CD8-positive, alpha-beta memory T cell (primary cell): ENCODE data around the gene GNAI2. TPM values are rescaled to one million over a fixed set of nuclear protein-coding genes. Genes with fewer than 3 reads are reported as not detected.
"Not testable (repeated sequence)": the region's sequence is repeated elsewhere in the genome, so short reads cannot be mapped to it uniquely, and the experiment has no call there.

Experiments used
- CTCF ChIA-PET: fragments of 350-600 bp; sonication (Branson Sonifier 250); formaldehyde crosslinking; loops from one replicate; lab custom pipeline; 2021; ENCODE audit warnings: antibody characterized with exemption; lab: Charles Lee
- POLR2A ChIA-PET: fragments of 350-600 bp; sonication (Branson Sonifier 250); formaldehyde crosslinking; loops from one replicate; lab custom pipeline; 2021; ENCODE audit warnings: antibody characterized with exemption; lab: Charles Lee
- DNase-seq, 5 donors: peaks; one replicate each; pipeline versions ENCODE4 v3.0.0 to v3.0.0-alpha.2; 2020 to 2022; ENCODE audit warnings: mixed read lengths in 1 of 5
- H3K27ac ChIP-seq: one replicate; pipeline ENCODE4 v1.7.0; 2013; ENCODE audit warnings: low read depth, mild to moderate bottlenecking, low read length, moderate library complexity
- H3K27me3 ChIP-seq: 2 replicates; pipeline ENCODE4 v1.7.0; 2013; ENCODE audit warnings: low read length, mild to moderate bottlenecking; ENCODE audit not compliant: insufficient read depth, poor library complexity, severe bottlenecking
- H3K36me3 ChIP-seq: 2 replicates; pipeline ENCODE4 v1.7.0; 2013; ENCODE audit warnings: mild to moderate bottlenecking, low read length, moderate library complexity; ENCODE audit not compliant: insufficient read depth
- H3K4me1 ChIP-seq: 2 replicates; pipeline ENCODE4 v1.7.0; 2013; ENCODE audit warnings: mild to moderate bottlenecking, low read length, moderate library complexity; ENCODE audit not compliant: insufficient read depth
- H3K4me3 ChIP-seq: 2 replicates; pipeline ENCODE4 v1.7.0; 2013; ENCODE audit warnings: mild to moderate bottlenecking, low read length
- H3K9me3 ChIP-seq: 2 replicates; pipeline ENCODE4 v1.7.0; 2013; ENCODE audit warnings: mild to moderate bottlenecking, low read length
- H3K27ac Mint-ChIP-seq, 8 donors: one replicate each; pipeline ENCODE4 v1.8.0; 2020 to 2021; ENCODE audit warnings: mixed read lengths in 8 of 8, mild to moderate bottlenecking in 6 of 8, inconsistent platforms in 3 of 8, moderate library complexity in 3 of 8
- H3K27me3 Mint-ChIP-seq, 2 donors: one replicate each; pipeline ENCODE4 v1.8.0; 2020 to 2021; ENCODE audit warnings: mixed read lengths in 2 of 2, mild to moderate bottlenecking in 1 of 2, moderate library complexity in 1 of 2
- H3K36me3 Mint-ChIP-seq, 3 donors: one replicate each; pipeline ENCODE4 v1.8.0; 2020 to 2021; ENCODE audit warnings: mixed read lengths in 3 of 3, inconsistent platforms in 1 of 3, mild to moderate bottlenecking in 1 of 3
- H3K4me1 Mint-ChIP-seq, 3 donors: one replicate each; pipeline ENCODE4 v1.8.0; 2020 to 2021; ENCODE audit warnings: mixed read lengths in 3 of 3, inconsistent platforms in 1 of 3, mild to moderate bottlenecking in 1 of 3
- H3K4me3 Mint-ChIP-seq, 7 donors: one replicate each; pipeline ENCODE4 v1.8.0; 2020 to 2021; ENCODE audit warnings: mixed read lengths in 7 of 7, mild to moderate bottlenecking in 6 of 7, moderate library complexity in 4 of 7, inconsistent platforms in 2 of 7
- H3K9me3 Mint-ChIP-seq, 5 donors: one replicate each; pipeline ENCODE4 v1.8.0; 2020 to 2022; ENCODE audit warnings: mixed read lengths in 5 of 5, mild to moderate bottlenecking in 3 of 5, moderate library complexity in 2 of 5, inconsistent platforms in 1 of 5
- polyA plus RNA-seq: library from polyadenylated mRNA; unstranded; fragments of 300-500 nt; fragmentation: Illumina TruSeq; gene quantifications from one replicate; pipeline ENCODE4 v1.2.3, GENCODE V29; 2021
- total RNA-seq, 2 experiments: library from RNA; stranded (reverse); gene quantifications; one replicate each; pipeline ENCODE4 v1.2.3, GENCODE V29; 2021

The GNAI2 gene
- total and polyA plus RNA-seq, 3 experiments from 2014 or later = 259 to 665 (median 265) TPM

DNA sequence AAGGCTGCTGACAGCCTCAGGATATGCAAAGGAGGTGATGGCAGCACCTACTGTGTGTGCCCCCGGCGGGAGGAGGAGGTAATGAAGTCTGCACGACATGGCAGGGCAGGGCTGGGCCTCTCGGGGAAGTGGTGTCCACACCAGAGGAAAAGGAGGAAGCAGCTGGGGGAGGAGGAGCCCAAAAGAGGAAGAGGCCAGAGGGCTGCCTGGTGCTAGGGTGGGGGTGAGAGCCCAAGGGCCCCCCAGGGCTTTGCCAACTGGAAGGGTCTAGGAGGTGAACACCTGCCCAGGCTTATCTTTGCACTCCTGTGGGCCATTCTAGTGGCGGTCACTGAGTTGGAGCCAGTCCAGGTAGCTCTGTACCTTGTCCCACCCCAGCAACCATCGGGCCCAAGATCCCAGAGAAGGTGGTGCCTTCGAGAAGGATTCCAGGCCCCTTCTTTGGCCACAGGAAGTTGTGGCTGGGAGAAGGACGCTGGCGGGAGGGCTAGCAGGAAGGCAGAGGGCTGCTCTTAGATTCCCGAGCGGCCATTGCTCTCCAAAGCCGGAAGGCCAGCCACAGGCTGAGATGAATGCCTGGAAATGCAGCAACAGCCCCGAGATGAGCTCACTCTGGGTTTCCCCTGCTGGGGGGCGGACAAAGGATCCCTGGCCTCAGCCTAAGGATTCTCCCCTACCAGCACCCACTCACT, 7.0 kb downstream of the GNAI2 start:
- Mint-ChIP-seq H3K27me3 (no peaks in the 10 kb centered on the region), H3K4me1 (peaks cover 77 to 91% (median 84%) of the 10 kb centered on the region in 3 donors), H3K27ac (peak overlapping the region; percentile 85 to 99 (median 94)), H3K9me3 (no peaks in the 10 kb centered on the region), H3K4me3 (peak overlapping the region; percentile 47 to 89 (median 72)), H3K36me3 (peaks cover 0 to 47% (median 0%) of the 10 kb centered on the region in 3 donors)
- Histone ChIP-seq H3K4me3 (peak overlapping the region; percentile 27), H3K4me1 (peaks cover 95% of the 10 kb centered on the region), H3K36me3 (peaks cover 16% of the 10 kb centered on the region), H3K9me3 (no peaks in the 10 kb centered on the region), H3K27me3 (no peaks in the 10 kb centered on the region), H3K27ac (peak overlapping the region; percentile 47)
- POLR2A ChIA-PET = interaction anchor here (0.7 to 1.7 kb wide), 2 partner anchors 16 to 20 kb away, joined by 5 to 8 read pairs; no protein-coding TSS in a partner anchor
- CTCF ChIA-PET = interaction anchor here (1.0 to 9.2 kb wide), 10 partner anchors 8 to 104 kb away, joined by 4 to 116 read pairs (median 8); partner anchors contain the start of genes GNAI2 and GNAT1
- peak in 2 of 5 donors; percentile 31 to 46 for DNase-seq

DNA sequence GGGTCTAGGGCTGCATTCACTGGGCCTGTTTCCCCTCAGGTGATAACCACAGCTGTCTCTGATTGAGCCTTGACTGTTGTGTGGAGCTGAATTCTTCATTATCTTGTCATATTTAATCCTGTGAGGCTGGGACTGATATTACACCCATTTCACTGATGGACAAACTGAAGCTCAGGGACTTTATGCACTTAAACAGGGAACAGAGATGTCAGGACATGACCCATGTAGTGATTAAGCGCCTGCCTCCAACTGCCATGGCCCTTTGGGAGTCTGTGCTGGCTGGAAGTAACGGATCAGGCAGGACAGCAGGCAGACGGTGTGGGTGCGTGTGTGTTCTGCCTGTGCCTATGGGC, 7.5 kb downstream of the GNAI2 start:
- no peak for DNase-seq
- no peaks in the 10 kb centered on the region for H3K9me3 ChIP-seq
- H3K27me3 ChIP-seq = no peaks in the 10 kb centered on the region
- H3K36me3 ChIP-seq = peaks cover 21% of the 10 kb centered on the region
- Mint-ChIP-seq H3K4me1 (peaks cover 74 to 91% (median 87%) of the 10 kb centered on the region in 3 donors), H3K4me3 (peak overlapping the region in 5 of 7 donors; percentile 32 to 56 (median 46)), H3K27me3 (no peaks in the 10 kb centered on the region), H3K9me3 (no peaks in the 10 kb centered on the region), H3K36me3 (peaks cover 0 to 48% (median 0%) of the 10 kb centered on the region in 3 donors), H3K27ac (peak overlapping the region; percentile 70 to 99 (median 92))
- no peak overlapping the region for H3K4me3 ChIP-seq
- ChIA-PET POLR2A (interaction anchor here (0.7 to 1.7 kb wide), 3 partner anchors 8 to 20 kb away, joined by 3 to 8 read pairs (median 5); no protein-coding TSS in a partner anchor), CTCF (interaction anchor here (1.0 to 9.2 kb wide), 9 partner anchors 8 to 104 kb away, joined by 4 to 116 read pairs (median 8); partner anchors contain the start of genes GNAI2 and GNAT1)
- peaks cover 96% of the 10 kb centered on the region for H3K4me1 ChIP-seq
- H3K27ac ChIP-seq = peak overlapping the region; percentile 47

DNA sequence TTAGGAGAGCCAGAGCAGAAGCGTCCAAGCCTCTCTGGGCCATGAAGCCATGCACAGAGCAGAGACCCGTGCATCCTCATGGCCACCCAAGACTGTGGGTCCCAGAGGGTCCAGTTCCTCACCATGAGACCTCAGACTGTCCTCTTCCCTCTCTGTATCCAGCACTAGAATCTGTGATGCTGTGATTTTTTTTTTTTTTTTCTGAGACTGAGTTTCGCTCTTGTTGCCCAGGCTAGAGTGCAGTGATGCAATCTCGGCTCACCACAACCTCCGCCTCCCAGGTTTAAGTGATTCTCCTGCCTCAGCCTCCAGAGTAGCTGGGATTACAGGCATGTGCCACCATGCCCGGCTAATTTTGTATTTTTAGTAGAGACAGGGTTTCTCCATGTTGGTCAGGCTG, 8.8 kb downstream of the GNAI2 start:
- not testable (repeated sequence) for H3K9me3 Mint-ChIP-seq, H3K27me3 Mint-ChIP-seq, DNase-seq, H3K4me3 ChIP-seq, H3K27me3 ChIP-seq, H3K9me3 ChIP-seq, H3K27ac ChIP-seq
- CTCF ChIA-PET = interaction anchor here (1.0 to 9.2 kb wide), 7 partner anchors 10 to 51 kb away, joined by 3 to 116 read pairs (median 17); partner anchors contain the start of genes GNAI2 and GNAT1
- POLR2A ChIA-PET = interaction anchor here (0.7 to 1.2 kb wide), 2 partner anchors 10 to 77 kb away, joined by 3 to 4 read pairs; no protein-coding TSS in a partner anchor
- peak overlapping the region in 5 of 7 donors; percentile 18 to 37 (median 23) for H3K4me3 Mint-ChIP-seq
- Histone ChIP-seq H3K4me1 (peaks cover 96% of the 10 kb centered on the region), H3K36me3 (peaks cover 17% of the 10 kb centered on the region)
- H3K36me3 Mint-ChIP-seq = peaks cover 0 to 43% (median 0%) of the 10 kb centered on the region in 3 donors
- peaks cover 65 to 88% (median 75%) of the 10 kb centered on the region in 3 donors for H3K4me1 Mint-ChIP-seq
- H3K27ac Mint-ChIP-seq = peak overlapping the region; percentile 57 to 99 (median 94)

DNA sequence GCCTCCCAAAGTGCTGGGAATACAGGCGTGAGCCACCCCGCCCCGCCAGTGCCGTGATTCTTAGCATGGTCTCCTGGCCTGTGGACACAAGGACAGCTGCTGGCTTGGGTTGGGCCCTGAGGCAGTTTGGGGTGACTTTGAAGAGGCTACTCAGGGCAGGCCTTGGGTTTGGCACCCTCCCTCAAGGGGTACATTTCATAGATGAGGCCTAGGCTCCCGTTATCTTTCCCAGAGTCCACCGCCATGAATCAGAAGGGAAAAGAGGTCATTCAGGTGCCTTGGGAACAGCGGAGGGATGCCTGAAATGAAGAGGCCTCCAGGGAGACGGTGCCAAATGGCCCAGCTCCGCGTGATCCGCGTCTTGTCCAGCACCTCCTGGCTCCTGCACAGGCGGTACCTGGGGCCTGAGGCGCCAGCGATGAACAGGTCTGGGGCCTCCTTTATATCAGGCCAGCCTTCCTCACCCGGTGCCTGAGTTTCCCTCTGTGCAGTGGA, 9.3 kb downstream of the GNAI2 start:
- Histone ChIP-seq H3K4me3 (peak overlapping the region; percentile 59), H3K27ac (peak overlapping the region; percentile 75), H3K4me1 (peaks cover 96% of the 10 kb centered on the region), H3K27me3 (no peaks in the 10 kb centered on the region), H3K9me3 (no peaks in the 10 kb centered on the region), H3K36me3 (peaks cover 16% of the 10 kb centered on the region)
- ChIA-PET CTCF (interaction anchor here (1.0 to 9.2 kb wide), 6 partner anchors 10 to 51 kb away, joined by 3 to 116 read pairs (median 24); partner anchors contain the start of genes GNAI2 and GNAT1), POLR2A (interaction anchor here (0.7 kb wide), 1 partner anchor 76 kb away, joined by 4 read pairs; no protein-coding TSS in a partner anchor)
- Mint-ChIP-seq H3K27me3 (no peaks in the 10 kb centered on the region), H3K4me1 (peaks cover 65 to 88% (median 74%) of the 10 kb centered on the region in 3 donors), H3K4me3 (peak overlapping the region in 6 of 7 donors; percentile 18 to 79 (median 48)), H3K27ac (peak overlapping the region; percentile 81 to 99 (median 96)), H3K36me3 (peaks cover 0 to 43% (median 0%) of the 10 kb centered on the region in 3 donors), H3K9me3 (no peaks in the 10 kb centered on the region)
- DNase-seq = no peak

DNA sequence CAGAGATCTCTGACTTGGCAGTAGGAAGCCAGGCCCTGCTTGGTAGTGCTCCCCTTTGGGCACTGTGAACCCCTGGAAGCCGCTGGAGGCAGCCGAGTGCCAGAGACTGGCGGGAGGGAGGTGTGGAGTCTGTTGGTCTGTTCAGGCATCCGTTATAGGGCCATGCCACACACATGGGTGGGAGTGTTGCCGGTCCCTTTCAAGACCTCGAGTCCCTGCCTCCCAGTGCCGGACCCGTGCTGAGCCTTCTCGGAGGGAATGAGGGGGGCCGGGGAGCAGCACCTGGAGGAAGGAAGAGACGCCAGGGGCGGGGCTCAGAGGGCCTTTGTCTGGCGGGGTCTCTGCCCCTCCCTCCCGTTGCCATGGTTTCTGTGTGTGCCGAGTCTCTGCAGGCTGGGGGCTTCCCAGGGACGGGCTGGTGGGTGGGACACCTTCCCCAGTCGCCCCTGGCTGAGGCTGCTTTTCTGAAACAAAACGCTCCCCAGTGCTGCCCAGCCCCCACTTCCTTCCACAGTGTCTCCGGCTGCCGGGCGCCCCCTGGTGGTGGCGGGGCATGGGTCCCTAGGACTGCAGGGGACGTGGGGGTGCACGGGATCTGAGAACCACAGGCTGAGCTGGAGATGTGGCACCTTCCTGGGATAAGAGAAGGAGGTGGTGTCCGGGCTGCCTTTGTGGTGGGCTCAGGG, 10.0 kb downstream of the GNAI2 start:
- H3K4me1 ChIP-seq = peaks cover 92% of the 10 kb centered on the region
- H3K4me3 ChIP-seq = peak overlapping the region; percentile 59
- CTCF ChIA-PET = interaction anchor here (0.7 to 9.2 kb wide), 32 partner anchors 12 to 706 kb away, joined by 3 to 241 read pairs (median 6); partner anchors contain the start of genes GNAI2, GNAT1, HEMK1 and HYAL2
- Mint-ChIP-seq H3K27me3 (no peaks in the 10 kb centered on the region), H3K27ac (peak overlapping the region; percentile 81 to 99 (median 96)), H3K36me3 (peaks cover 0 to 46% (median 0%) of the 10 kb centered on the region in 3 donors), H3K4me3 (peak overlapping the region; percentile 70 to 79 (median 76)), H3K9me3 (no peaks in the 10 kb centered on the region), H3K4me1 (peaks cover 65 to 91% (median 75%) of the 10 kb centered on the region in 3 donors)
- H3K9me3 ChIP-seq = no peaks in the 10 kb centered on the region
- H3K27me3 ChIP-seq = no peaks in the 10 kb centered on the region
- peak overlapping the region; percentile 75 for H3K27ac ChIP-seq
- peaks cover 15% of the 10 kb centered on the region for H3K36me3 ChIP-seq
- POLR2A ChIA-PET = interaction anchor here (0.6 to 1.7 kb wide), 8 partner anchors 8 to 91 kb away, joined by 3 to 20 read pairs (median 6); partner anchors contain the start of genes GNAI2, HYAL3 and NAA80
- DNase-seq = peak; percentile 88 to 97 (median 94)

DNA sequence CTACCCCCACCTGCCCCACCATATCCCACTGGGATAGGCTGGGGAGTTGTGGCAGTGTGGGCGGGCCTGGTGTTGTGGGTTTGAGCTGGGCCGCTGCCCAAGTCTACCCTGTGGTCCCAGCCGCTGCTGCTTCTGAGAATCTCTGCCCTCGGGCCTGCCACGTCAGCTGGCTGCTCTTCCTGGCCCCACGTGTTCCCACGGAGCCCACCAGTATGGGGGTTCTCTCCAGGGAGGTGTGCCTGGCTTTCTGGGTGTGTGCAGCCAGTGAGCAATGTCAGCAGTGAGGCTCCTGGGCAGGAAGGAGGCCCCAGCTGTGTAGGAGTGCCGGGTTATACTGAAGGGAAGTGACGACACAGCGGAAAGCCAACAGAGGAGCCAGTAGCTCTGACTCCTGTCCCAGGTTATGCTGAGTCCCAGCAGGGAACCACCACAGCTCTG, 10.5 kb downstream of the GNAI2 start:
- Histone ChIP-seq H3K4me3 (peak overlapping the region; percentile 59), H3K27ac (peak overlapping the region; percentile 75), H3K27me3 (no peaks in the 10 kb centered on the region), H3K4me1 (peaks cover 92% of the 10 kb centered on the region), H3K36me3 (peaks cover 17% of the 10 kb centered on the region), H3K9me3 (no peaks in the 10 kb centered on the region)
- Mint-ChIP-seq H3K9me3 (no peaks in the 10 kb centered on the region), H3K4me3 (peak overlapping the region; percentile 70 to 79 (median 76)), H3K36me3 (peaks cover 0 to 46% (median 0%) of the 10 kb centered on the region in 3 donors), H3K27me3 (no peaks in the 10 kb centered on the region), H3K27ac (peak overlapping the region; percentile 90 to 99 (median 96)), H3K4me1 (peaks cover 65 to 91% (median 75%) of the 10 kb centered on the region in 3 donors)
- DNase-seq = peak; percentile 66 to 87 (median 80)
- ChIA-PET CTCF (interaction anchor here (0.7 to 9.2 kb wide), 32 partner anchors 11 to 707 kb away, joined by 3 to 241 read pairs (median 6); partner anchors contain the start of genes GNAI2, GNAT1, HEMK1 and HYAL2), POLR2A (interaction anchor here (0.6 to 1.7 kb wide), 10 partner anchors 9 to 90 kb away, joined by 3 to 20 read pairs (median 6); partner anchors contain the start of genes GNAI2, HYAL3, IFRD2 and NAA80)

DNA sequence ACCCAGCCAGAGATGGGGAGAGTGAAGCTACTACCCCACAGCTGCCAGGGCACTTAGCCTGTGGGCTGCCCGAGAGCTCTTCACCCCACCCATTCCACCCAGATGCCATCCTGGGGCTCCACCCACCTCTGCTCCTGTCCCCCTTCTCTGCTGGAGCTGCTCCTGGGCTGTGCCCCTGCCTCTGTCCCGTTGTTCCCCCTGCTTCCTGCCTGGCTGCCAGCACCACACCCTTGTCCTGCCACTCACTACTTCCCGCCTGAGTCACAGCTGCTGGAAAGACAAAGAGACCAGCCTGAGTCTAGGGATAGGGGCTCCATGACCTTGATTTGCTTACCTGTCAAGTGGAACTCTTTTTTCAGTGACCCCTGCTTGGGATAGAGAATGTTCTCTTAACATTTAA, 12.4 kb downstream of the GNAI2 start:
- Mint-ChIP-seq H3K9me3 (no peaks in the 10 kb centered on the region), H3K36me3 (peaks cover 0 to 56% (median 0%) of the 10 kb centered on the region in 3 donors), H3K27me3 (no peaks in the 10 kb centered on the region), H3K4me1 (peaks cover 47 to 76% (median 58%) of the 10 kb centered on the region in 3 donors), H3K27ac (peak overlapping the region in 7 of 8 donors; percentile 41 to 95 (median 88)), H3K4me3 (peak overlapping the region in 1 of 7 donors; percentile 37)
- ChIA-PET POLR2A (no interaction called here), CTCF (interaction anchor here (7.0 to 9.2 kb wide), 3 partner anchors 10 to 54 kb away, joined by 101 to 241 read pairs (median 116); partner anchors contain the start of genes GNAI2 and GNAT1)
- no peaks in the 10 kb centered on the region for H3K9me3 ChIP-seq
- no peaks in the 10 kb centered on the region for H3K27me3 ChIP-seq
- H3K36me3 ChIP-seq = peaks cover 35% of the 10 kb centered on the region
- H3K4me3 ChIP-seq = no peak overlapping the region
- no peak for DNase-seq
- H3K4me1 ChIP-seq = peaks cover 87% of the 10 kb centered on the region
- H3K27ac ChIP-seq = no peak overlapping the region
